ENCODE results near the gene MTA1.

Gene MTA1

DNA sequence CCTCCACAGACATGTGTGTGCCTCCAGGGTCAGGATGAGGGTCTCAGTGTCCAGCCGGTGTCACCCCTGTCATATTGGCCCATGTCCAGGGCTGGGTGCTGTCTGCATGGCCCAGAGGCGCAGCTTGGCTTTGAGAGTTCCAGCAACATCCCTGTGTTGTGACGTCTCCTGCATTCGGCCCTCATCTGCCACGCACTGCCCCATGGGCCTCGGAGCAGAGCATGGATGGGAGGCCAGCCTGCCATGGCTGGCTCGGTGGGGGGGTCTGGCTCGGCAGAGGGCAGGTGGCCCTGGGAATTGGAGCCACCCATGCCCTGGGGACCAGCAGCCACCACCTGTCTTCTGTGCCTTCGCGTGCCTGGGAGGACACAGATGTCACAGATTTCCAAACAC, 32.1 kb upstream of the MTA1 start:
- no peak for DNase-seq

DNA sequence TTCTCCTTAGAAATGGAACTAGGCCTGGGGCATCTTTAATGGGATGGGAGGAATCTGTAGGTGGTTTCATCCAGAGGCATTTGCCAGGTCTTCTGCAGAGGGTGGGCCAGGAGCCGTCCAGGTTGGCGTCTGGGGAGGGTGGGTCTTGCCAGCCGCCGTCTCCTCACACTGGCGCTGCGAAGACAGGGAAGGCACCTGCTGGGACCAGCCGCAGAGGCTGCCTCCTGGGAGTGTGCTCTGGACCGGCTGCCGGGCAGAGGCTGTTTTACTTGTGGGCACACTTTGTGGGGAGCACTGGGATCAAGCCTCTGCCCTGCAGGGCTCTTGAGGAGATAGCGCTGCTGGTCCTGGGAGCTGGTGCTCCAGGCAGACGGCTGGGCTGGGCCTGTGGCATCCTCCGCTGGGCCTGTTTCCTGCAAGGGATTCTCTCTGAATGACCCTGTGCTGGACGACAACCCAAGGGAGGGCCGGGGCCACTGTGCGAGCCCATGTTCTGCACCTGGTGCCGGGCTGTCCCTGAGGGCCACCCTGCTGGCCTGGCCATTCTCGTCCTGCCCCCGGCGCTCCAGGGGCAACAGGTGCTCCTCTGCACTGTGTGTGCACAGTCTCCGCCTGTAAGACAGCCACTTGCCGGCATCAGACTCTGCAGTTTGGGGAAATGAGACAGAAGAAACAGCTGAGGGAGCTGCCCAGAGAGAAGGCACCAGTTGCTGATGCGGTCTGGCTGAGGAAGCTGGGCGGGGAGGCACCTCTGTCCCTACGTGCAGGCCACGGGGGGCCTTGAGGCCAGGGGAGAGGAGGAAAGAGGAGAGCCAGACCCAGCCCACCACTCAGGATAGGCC, 31.3 kb upstream of the MTA1 start:
- no peak for DNase-seq

DNA sequence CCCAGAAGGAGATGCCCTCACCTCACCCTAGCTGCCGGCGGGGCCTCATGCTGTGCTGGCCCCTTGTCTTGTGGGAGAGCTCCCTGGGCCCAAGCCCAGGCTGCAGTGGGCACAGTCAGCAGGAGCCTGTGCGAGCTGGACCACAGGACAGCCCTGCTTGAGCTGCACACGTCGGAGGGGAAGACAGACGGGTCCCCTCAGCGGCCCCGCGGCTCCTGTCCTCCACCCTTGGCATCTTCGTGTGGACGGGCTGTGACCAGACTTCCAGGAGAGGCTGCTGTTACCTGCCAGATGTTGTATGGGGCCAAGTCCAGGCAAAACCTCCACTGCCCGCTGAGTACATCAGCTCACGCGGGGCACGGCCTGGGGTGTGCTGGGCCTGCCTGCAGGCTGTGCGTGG, 30.7 kb upstream of the MTA1 start:
- no peak for DNase-seq

DNA sequence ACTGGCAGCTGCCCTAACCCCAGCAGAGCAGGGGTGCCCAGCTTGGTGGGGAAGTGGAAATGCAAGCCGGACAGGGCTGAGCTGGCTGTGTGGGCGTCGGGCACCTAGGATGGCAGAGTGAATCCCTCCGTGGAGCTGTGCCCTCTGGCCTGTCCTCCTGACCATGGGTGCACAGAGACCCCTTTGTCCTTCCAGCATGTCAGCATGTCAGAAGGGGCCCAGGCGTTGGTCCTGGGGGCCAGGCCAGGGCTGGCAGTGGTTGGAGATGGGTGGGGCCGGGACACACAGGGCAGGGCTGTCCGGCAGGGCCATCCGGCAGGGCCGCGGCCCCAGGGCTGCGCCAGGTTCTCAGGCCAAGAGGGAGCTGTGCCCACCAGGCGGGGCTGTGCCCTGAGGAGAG, 30.1 kb upstream of the MTA1 start:
- no peak for DNase-seq

DNA sequence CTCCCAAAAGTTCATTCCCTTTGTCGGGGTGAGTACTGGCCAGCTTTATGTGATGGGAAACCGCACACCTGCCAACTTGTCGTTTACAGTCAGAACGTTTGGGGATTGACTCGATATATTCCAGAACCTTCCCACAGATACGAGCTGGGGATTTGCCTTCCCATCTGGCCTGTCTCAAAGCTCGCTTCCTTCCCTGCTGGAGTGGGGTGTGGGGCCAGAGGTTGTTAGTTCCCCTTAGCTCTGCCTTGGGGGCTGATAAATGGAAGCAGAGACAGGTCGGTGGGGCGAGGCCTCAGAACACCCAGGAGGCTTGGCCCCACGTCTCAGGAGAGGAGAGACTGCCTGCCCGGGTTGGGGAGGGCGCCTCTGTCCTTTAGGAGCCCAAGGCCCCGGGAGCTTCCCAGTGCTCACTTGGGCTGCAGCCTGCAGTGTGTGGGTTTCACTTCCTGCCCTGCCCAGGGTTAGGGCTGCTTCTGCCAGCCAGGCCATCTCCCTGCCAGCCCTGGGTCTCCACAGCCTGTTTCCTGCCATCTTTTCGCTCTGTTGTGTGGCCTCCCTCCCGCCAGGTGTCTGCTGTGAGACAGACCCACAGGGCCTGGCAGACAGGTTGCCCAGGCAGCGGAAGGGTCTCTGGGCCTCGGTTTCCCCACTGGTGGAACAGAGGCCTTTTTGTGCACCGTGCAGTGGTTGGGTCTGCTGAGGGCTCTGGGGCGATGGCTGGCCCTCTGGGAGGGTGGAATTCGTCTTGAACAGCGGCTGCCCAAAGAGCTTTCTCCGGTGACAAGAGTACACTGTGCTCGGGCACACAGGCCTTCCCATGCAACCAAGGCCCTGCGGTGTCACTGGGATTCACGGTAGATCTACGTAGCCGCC, 29.4 kb upstream of the MTA1 start:
- no peak for DNase-seq

DNA sequence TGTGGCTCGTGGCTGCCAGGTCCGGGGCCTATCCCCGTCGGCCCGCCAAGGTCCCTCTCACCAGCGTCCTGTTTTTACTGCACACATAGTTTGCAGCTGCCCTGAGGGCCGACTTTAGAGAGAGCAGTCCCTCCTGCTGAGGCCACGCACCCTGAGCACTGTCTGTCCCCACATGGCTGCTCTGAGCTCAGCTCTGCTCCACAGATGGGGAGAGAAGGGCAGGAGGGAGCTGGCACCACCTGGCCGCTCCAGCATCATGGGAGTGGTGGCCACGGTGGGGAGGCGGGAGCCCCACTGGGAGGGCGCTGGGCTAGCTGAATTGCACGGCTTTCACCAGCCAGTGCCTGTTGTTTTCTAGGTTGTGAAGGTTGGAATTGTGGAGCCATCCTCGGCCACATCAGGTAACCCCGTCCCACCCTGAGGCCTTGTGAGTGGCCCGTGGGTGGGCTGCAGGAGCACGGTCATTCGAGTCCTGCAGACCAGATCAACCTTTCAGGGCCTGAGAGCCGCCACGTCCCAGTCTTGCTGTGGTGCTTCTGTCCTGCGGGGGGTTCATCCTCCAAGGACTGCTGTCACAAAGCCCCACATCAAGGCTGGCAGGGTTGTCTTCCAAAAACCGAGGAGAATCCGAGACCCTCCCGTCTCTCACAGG, 28.7 kb upstream of the MTA1 start:
- no peak for DNase-seq

DNA sequence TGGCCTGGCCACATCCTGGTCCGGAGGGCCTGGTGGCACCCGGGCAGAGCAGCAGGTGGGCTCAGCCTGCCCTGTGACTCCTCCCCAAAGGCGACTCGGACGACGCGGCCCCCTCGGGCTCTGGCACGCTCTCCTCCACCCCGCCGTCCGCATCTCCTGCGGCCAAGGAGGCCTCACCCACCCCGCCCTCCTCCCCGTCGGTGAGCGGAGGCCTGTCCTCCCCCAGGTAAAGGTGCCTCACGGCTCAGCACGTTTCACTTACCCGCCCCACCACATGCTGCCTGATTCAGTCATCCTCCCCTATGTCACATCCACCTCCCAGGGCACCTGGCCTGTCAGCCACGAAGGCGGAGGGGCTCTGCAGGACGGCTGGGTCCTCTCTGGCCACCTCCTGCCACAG, 28.1 kb upstream of the MTA1 start:
- DNase-seq, result no peak

DNA sequence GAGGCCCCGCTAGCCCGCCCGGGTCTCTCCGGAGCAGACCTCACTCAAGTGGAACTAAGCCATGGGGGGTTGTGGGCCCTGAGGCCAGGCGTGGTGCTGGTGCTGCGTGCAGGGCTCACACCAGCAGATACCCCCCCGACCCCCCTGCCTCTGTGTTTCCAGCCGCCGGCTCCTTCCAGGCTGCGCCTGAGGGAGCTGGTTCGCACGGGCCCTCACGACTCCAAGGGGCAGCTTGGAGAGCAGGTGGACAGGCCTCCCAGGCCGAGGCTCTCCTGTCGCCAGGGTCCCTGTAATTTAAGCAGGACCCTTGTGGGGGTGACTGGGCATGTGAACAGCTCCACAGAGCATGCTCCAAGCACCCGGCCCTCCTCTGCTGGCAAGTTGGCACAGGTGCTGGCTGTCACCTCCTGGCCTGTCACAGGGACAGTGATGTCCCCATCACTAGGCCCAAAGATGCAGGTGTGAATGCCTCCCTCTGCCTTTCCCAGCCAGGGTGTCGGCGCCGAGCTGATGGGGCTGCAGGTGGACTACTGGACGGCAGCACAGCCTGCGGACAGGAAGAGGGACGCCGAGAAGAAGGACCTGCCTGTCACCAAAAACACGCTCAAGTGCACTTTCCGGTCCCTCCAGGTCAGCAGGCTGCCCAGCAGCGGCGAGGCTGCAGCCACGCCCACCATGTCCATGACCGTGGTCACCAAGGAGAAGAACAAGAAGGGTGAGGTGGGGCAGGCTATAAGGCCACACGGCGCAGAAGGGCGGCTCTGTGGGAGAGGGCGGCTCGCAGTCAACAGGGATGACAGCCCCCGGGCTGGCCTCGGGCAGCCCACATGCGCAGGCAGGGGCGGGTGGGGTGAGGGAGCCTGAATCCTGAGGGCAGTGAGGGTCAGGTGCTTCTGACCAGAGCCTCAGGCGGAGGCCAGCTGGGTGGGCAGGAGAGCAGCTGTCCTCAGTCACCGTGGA, 27.2 kb upstream of the MTA1 start:
- DNase-seq, result no peak

DNA sequence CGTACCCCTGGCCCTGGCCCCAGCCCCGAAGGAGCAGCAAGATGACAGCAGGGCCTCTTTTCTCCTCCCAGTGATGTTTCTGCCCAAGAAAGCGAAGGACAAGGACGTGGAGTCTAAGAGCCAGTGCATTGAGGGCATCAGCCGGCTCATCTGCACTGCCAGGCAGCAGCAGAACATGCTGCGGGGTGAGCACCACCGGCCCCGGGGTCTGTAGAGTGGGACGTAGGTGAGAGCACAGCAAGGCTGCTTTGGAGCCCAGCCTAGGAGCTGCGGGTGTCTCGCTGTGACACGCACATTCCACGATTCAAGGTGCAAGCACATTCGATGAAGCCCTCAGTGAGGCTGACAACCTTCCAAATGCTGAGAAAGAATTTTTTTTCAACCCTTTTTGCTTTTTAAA, 26.5 kb upstream of the MTA1 start:
- DNase-seq, result no peak

DNA sequence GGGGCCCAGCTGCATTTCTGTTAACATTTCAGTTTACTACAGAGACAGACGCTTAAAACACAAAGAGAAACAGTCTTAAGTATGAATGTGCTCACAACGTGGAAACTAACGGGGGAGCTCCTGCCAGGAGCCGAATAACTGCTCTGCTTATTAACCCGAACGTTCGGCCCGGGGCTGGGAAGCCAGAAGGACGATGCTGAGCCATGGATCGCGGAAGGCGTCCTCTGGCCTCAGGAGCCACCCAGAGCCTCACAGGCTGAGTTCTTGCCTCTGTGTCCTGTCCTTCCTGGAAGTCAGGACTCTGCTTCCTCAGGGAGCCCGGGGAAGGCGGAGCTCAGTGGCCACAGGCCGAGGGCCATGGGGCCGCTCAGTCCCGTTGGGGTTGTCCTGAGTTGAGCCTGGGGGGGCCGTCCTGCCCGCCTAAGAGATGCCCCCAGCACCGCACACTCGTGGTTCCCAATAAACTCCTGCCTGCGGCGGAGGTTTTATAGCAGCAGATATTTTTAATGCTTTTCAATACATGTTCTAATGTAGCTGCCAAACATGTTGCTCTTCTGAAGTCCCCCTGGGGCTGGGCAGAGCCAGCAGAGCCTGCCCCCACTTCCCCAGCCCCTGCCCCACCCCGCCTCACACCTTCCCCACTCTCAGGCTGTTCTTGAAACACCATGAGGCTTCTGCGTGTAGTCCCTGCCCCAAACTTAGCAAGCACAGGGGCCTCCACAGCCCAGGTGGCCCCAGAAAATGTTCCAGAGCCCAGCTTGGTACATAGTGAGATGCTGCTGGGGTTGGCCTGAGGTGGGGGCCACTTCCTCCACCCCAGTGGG, 24.7 kb upstream of the MTA1 start:
- DNase-seq, result no peak

DNA sequence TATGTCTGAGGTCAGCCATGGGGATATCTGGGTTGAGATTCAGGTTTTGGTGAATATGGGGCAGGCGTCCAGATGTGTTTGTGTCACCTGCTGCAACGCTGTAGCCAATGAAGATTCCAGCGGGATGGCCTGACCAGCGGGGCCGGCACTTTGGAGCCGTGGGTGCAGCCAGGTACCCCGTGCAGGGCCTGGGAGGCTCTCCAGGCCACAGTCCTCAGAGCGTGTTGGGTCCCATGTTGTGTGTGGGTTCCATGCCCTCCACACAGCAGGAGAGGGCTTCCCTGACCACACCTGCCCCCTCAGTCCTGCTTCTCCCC, 24.1 kb upstream of the MTA1 start:
- no peak for DNase-seq

DNA sequence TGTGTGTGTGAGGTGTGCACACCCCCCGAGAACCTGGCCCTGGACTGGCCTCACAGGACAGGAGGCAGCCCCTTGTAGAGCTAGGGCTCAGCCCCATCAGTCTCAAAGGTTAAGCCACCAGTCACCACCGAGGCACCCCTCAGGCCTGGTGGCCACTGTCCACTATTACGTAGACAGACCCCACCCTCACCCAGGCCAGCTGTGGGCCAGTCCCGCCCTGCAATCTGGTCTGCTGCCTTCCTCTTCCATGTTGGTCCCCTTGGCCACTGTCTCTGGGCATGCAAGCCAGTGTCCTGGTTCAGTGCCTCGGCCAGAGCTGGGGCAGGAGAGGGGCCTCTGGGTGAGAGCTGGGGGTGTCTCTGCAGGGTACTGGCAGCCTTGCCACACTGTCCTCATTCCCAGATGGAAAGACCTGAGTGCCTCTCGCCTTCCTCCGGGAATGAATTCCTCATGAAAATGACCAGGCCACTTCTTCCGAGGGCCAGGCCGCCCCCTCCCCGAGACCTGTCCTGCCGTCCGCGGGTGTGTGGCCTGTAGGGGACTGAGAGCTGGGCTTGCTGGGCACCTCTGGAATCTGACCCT, 22.2 kb upstream of the MTA1 start:
- no peak for DNase-seq

DNA sequence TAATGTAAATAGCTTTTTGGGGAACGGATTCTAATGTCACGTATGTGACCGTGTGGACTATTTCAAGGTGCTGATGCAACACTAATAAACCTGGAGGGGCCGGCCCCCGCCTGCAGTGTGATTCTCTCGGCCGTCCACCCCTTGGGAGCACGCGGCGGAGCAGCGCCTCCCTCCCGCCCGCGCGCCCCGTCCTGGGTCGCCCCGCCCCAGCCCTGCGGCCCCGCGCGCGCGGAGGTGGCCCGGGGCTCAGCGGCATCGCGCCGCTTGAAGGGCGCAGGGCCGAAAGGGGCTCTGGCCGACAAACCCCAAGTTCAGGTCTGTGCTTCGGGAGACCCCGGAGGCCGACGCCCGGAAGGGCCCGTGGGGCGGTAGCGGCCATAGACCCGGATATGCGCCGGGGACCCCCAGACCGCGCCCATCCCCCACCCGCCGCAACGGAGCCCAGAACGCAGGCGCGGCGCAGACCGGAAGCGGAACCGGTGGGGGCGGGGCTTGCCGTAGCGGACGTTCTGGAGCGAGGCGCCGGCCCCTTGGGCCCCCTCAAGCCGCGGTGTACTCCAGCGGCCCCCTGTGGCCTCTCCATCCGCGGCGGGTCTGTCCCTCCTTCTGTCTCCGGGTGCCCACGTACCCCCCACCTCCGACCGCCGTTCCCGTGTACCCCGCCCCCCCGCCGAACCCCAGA, 21.4 kb upstream of the MTA1 start, which contains the start of gene TEX22:
TEX22 (plus strand) TSS at position 495 of the 682 bp plus-strand sequence. CDS start 803 bp downstream, outside the sequence.
- DNase-seq, result peak; percentile 39

DNA sequence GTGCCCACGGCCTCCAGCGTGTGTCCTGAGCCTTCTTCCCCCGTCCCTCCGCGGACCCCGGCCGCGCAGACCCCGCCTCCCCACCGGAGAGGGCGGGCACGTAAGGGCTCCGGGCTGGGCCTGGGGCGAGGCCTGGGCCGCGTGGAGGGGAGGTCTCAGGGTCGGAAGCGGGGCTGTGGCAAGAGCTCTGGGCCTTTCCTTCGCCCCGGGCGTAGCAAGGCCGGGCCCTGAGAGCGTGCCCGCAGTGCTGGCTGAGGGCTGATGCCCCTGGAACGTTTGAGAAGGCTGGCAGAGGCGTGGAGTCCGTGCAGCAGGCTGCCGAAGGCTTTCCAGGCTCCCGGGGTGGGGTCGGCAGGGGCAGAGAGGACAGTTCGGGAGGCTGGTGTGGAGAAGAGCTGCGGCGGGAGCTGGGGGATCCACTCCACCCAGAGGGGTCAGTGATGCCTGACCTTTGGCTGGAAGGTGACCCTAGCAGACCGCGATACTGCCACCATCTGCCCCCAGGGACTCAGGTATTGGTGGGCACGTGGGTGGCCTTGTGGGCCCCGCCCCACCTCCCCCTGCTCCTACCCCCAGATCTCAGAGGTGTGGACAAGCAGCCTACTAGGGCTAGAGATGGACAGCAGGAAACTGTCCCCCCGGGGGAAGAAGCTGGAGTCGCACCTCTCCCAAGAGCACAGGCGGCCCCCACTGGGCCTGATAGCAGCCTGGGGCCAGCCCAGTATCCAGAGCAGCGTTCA, 20.7 kb upstream of the MTA1 start:
- no peak for DNase-seq

DNA sequence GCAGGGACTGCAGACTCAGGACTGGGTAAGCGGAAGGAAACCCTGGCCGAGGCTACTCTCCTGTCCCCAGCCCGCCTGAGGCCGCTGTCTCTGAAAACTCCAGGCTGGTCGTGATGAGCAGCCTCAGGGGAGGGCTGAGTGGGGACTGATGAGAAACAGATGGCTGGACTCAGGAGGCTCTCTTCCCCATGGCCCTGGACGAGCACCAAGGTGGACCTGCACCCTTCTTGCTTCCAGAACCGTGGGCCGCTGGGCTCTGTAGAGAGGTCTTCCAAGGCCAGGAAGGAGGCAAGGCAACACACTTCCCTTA, 20.2 kb upstream of the MTA1 start:
- DNase-seq, result no peak

DNA sequence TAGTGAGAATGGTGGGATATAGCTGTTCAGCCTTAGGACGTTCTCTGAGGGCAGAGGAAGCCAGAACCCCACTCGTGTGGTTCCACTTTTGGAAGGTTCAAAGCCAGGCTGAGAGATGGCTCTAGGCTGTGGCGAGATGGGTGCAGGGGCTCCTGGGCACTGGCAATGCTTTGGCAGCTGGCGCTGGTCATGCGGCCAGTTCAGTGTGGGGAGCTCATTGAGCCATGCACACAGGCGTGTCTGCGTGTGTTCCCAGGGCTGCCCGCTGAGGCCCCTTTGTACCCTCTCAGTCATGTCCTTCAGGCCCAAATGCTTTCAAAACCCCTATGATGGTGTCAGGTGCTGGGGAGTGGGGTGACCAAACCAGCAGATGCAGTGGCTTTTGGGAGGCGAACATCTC, 19.6 kb upstream of the MTA1 start:
- DNase-seq, result no peak

DNA sequence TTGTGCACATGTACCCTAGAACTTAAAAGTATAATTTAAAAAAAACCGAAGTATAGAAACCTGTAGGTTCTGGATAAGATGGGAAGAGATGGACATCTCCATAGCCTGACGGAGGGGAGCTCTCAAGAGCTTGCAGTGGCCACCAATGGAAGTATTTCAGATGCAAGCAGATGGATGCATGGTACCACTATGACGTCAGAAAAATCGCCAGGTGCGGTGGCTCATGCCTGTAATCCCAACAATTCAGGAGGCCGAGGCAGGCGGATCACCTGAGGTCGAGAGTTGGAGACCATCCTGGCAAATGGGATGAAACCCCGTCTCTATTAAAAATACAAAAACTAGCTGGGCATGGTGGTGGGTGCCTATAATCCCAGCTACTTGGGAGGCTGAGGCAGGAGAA, 17.9 kb upstream of the MTA1 start:
- no peak for DNase-seq

DNA sequence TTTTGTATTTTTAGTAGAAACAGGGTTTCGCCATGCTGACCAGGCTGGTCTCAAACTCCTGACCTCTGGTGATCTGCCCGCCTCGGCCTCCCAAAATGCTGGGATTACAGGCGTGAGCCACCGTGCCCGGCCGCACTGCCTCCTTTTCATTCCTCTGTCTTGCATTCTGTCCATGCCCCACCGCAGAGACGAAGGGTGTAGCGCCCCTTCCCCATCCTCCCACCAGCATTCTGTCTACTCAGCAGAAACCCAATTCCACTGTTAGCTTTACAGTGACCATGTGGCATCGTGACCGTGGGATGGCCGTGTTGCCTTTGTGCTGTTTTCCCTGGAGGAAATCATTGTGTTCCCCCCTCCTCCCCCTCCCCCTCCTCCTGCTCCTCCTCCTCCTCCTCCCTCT, 11.0 kb upstream of the MTA1 start:
- no peak for DNase-seq

DNA sequence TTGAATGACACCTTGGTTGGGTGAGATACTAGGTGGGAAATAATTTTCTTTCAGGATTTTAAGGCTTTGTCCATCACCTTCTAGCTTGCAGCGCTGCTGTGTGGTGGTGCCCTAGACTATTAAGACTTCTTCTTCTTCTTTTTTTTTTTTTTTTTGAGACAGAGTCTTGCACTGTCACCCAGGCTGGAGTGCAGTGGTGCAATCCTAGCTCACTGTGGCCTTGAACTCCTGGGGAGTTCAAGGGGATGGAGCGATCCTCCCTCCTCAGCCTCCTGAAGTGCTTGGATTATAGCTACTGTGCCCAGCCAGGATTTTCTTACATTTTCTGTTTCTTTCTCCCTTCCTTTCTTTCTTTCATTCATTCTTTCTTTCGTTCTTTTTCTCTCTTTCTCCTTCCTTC, 10.3 kb upstream of the MTA1 start:
- no peak for DNase-seq

DNA sequence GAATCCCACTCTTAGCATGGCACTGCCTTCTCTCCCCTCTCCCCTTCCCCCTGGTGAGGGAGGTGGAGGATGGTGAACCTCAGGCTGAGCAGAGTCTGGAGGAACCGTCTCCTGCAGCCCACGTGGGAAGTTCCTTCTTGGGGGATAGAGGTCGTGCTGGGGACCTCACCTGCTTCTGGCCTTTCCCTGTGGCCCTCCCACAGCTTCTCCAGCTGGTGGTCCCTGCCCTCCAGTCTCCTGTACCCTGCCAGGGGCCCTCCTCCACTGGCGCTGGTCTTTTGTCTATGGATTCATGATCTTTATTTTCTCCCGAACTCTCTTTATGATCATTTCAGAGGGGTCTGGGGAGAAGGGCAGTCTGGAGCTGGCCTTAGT, 9.0 kb upstream of the MTA1 start:
- no peak for DNase-seq

Data from amniotic stem cell (primary cell).